ENCODE results near the gene ZNF771.
"Not testable (repeated sequence)": the region's sequence is repeated elsewhere in the genome, so short reads cannot be mapped to it uniquely, and the experiment has no call there.

The ZNF771 gene

DNA sequence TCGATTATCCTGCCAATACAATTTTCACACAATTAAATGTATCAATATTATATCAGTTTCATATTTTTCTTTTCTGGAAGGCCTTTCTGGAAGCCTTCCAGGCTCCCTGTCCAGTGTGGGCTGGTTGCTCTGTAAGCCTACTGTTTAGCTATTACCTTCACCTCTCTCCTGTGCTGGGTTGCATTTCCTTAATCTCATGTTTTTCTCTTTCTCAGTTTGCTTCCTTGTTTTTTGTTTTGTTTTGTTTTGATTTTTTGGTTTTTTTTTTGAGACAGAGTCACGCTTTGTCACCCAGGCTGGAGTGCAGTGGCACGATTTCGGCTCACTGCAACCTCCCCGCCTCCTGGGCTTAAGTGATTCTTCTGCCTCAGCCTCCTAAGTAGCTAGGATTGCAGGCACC lies 31.4 kb downstream of the ZNF771 start:
- no peak for DNase-seq

GRCh38 chr16:30439720-30440348 lies 32.4 kb downstream of the ZNF771 start:
- peak; percentile 68 to 96 for DNase-seq

- peak; percentile 54 to 78 for DNase-seq
These were observed 36.2 kb downstream of the ZNF771 start for GRCh38 chr16:30443631-30444030.

GRCh38 chr16:30444231-30445148 lies 37.1 kb downstream of the ZNF771 start:
- DNase-seq: no peak

- DNase-seq: no peak
These were observed 37.7 kb downstream of the ZNF771 start for GRCh38 chr16:30445149-30445407.

- DNase-seq: peak; percentile 98 to 100
These were observed 38.2 kb downstream of the ZNF771 start, which contains the start of gene SEPHS2 for GRCh38 chr16:30445408-30446202. TSS of gene SEPHS2 (minus strand) at chr16:30445874. CDS start at chr16:30445727, 147 bp downstream.

DNA sequence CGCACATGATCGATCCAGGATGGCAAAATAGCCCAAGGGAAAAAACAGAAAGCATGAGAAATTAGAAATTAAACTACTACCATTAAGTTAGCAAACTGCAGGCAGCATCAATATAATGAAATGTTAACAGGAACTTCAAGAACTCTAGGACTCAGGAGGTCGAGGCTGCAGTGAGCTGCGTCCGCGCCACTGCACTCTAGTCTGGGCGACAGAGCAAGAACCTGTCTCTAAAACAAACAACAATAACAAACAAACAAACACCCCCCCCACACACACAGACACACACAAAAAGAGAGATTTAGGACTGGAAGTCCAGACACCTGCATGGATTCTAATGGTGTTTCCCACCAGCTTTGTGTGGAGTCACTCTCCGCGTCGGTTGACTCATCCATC lies 38.8 kb downstream of the ZNF771 start:
- no peak for DNase-seq

DNA sequence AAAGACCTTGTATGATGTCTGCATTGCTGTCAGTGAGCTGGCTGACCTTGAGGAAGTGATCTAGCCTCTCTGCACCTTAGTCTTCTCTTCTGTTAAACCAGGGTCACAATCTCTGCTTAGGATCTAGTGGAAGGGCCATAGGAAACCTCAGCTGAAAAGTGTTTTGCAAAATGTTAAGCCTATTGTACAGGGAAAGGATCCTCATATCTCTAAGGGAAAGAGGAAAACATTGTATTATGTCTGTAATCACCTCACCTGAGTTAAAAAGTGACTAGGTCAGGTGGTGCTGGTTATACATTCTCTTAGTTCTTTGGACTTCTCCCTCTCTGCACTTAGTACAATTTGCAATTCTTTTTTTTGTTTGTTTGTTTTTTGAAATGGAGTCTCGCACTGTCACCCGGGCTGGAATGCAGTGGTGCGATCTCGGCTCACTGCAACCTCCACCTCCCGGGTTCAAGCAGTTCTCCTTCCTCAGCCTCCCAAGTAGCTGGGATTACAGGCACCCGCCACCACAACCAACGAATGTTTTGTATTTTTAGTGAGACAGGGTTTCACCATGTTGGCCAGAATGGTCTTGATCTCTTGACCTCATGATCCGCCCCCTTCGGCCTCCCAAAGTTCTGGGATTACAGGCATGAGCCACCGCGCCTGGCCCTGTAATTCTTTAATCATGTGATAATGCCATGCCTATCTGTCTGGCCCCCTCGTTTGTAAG lies 40.3 kb downstream of the ZNF771 start:
- DNase-seq: no peak

DNA sequence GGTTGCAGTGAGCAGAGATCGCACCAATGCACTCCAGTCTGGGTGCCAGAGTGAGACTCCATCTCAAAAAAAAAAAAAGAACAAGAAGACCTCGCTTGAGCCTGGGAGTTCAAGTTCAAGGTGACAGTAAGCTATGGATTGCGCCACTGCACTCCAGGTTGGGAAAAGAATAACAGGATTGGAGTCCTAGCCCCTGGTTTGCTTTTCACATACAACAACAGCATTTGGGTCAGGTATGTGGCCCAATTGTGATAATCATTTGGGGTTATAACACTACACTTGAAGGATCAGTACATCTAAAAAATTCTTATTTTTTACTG lies 41.7 kb downstream of the ZNF771 start:
- no peak for DNase-seq

- DNase-seq: not testable (repeated sequence)
These were observed 45.5 kb downstream of the ZNF771 start for GRCh38 chr16:30452709-30453580.

GRCh38 chr16:30456302-30456701 lies 48.9 kb downstream of the ZNF771 start:
- no peak for DNase-seq

DNA sequence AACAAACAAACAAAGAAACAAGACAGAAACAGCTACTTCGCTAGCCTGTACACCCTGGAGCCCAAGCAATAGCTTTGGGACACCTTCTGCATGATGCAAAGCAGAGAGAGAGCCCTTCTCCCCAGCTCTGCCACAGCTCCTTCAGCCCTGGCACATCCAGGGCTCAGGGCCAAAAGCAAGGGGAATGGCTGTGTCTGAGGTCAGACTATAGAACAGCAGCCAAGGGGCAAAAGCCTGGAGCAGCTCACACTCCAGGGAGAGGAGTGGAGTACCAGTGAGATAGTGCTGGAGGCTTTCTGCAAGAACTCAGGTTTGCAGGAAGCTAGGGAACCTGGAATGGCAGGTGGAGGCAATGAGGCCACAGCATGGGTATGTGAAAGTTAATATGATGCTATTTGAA lies 49.9 kb downstream of the ZNF771 start:
- no peak for DNase-seq

DNA sequence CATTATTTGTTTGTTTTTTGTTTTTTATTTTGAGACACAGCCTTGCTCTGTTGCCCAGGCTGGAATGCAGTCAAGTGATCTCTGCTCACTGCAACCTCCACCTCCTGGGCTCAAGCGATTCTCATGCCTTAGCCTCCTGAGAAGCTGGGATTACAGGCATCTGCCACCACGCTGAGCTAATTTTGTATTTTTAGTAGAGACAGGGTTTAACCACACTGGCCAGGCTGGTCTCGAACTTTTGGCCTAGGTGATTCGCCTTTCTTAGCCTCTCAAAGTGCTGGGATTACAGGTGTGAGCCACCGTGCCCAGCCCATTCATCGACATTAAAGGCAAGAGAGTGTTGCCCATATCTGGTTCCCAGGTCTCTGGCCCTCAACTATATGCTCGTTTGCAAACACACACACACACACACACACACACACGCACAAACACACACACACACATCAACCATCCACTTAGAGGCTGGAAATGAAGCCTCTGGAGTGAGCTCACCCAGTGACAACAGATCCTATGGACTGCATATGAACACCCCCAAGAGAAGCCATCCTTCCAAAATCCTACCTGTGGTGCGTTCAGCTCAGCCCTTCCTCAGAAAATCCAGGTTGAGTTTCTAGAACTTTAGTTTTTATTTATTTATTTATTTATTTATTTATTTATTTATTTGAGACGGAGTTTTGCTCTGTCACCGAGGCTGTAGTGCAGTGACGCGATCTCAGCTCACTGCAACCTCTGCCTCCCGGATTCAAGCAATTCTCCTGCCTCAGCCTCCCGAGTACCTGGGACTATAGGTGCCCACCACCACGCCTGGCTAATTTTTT lies 50.5 kb downstream of the ZNF771 start:
- DNase-seq: no peak

- peak; percentile 78 to 84 for DNase-seq
These were observed 51.4 kb downstream of the ZNF771 start for GRCh38 chr16:30458561-30459394.

DNA sequence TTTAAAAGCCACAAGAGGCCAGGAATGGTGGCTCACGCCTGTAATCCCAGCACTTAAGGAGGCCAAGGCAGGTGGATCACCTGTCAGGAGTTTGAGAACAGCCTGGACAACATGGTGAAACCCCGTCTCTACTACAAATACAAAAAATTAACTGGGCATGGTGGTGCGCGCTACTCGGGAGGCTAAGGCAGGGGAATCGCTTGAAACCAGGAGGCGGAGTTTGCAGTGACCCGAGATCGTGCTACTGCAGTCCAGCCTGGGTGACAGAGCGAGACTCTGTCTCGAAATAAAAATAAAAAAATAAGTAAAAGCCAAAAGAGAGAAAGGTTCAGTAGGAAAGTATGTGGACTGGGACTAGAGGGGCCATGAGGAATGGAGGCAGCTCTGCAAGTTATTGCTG lies 52.0 kb downstream of the ZNF771 start:
- DNase-seq: no peak

GRCh38 chr16:30461426-30461825 lies 54.0 kb downstream of the ZNF771 start:
- not testable (repeated sequence) for DNase-seq

- DNase-seq: peak in 1 of 2 donors; percentile 25
These were observed 56.7 kb downstream of the ZNF771 start for GRCh38 chr16:30464078-30464477.

Measured in inflammatory macrophage treated with lipopolysaccharide for 1 hour (primary cell).